RWPE2 (cell line): ENCODE data around the gene IPPK.

ENCODE experiments used
- ATAC-seq: fragments of 200-7000 bp; cut with Tn5 transposase; 3 replicates; pipeline ENCODE4 v1.9.1; 2021; ENCODE audit warnings: low read depth
- DNase-seq: peaks from one replicate; pipeline ENCODE4 v3.0.0-alpha.2; 2020; ENCODE audit warnings: low spot score
- H3K27ac ChIP-seq: fragments of 450-650 bp; 2 replicates; pipeline ENCODE4 v1.5.1; 2017; ENCODE audit warnings: mild to moderate bottlenecking; ENCODE audit not compliant: poor library complexity, severe bottlenecking
- H3K27me3 ChIP-seq: fragments of 250-450 bp; sonication (Bioruptor Pico); 2 replicates; pipeline ENCODE4 v1.5.1; 2021; ENCODE audit warnings: mild to moderate bottlenecking, moderate library complexity; ENCODE audit not compliant: insufficient read depth, poor library complexity, severe bottlenecking
- H3K36me3 ChIP-seq: fragments of 250-450 bp; sonication (Bioruptor Pico); 2 replicates; pipeline ENCODE4 v1.5.1; 2020; ENCODE audit warnings: low read depth, mild to moderate bottlenecking, moderate library complexity
- H3K4me1 ChIP-seq: fragments of 250-450 bp; sonication (Bioruptor Pico); 2 replicates; pipeline ENCODE4 v1.5.1; 2021; ENCODE audit warnings: mild to moderate bottlenecking, moderate library complexity; ENCODE audit not compliant: insufficient read depth, poor library complexity, severe bottlenecking
- H3K4me3 ChIP-seq: fragments of 250-450 bp; sonication (Bioruptor Pico); 2 replicates; pipeline ENCODE4 v1.5.1; 2021; ENCODE audit warnings: mild to moderate bottlenecking, moderate library complexity; ENCODE audit not compliant: severe bottlenecking
- H3K9me3 ChIP-seq: fragments of 250-450 bp; sonication (Bioruptor Pico); 2 replicates; pipeline ENCODE4 v1.5.1; 2021; ENCODE audit warnings: mild to moderate bottlenecking, moderate library complexity; ENCODE audit not compliant: severe bottlenecking
- CTCF ChIP-seq: fragments of 450-650 bp; IDR thresholded peaks from one replicate; pipeline ENCODE4 v1.5.1; 2017; ENCODE audit warnings: mild to moderate bottlenecking, moderate library complexity; ENCODE audit not compliant: poor library complexity, severe bottlenecking

IPPK gene

GRCh38 chr9:92644278-92644677 lies 25.7 kb downstream of the IPPK start:
- DNase-seq (no peak), ATAC-seq (no peak)
- Histone ChIP-seq H3K4me1 (no peaks in the 10 kb centered on the region), H3K27me3 (no peaks in the 10 kb centered on the region), H3K27ac (no peak overlapping the region), H3K36me3 (peaks cover 67% of the 10 kb centered on the region), H3K9me3 (no peaks in the 10 kb centered on the region), H3K4me3 (no peak overlapping the region)
- TF ChIP-seq CTCF: no peak

GRCh38 chr9:92642564-92642963 lies 27.4 kb downstream of the IPPK start:
- H3K4me1 ChIP-seq: no peaks in the 10 kb centered on the region

GRCh38 chr9:92642041-92642451 lies 27.9 kb downstream of the IPPK start:
- Histone ChIP-seq H3K27me3 (no peaks in the 10 kb centered on the region), H3K9me3 (no peaks in the 10 kb centered on the region), H3K36me3 (peaks cover 60% of the 10 kb centered on the region), H3K27ac (no peak overlapping the region), H3K4me3 (no peak overlapping the region), H3K4me1 (no peaks in the 10 kb centered on the region)
- ATAC-seq: no peak
- no peak for DNase-seq
- no peak for TF ChIP-seq CTCF

More at GRCh38 chr9:92642564-92642963, 27.4 kb downstream of the IPPK start:
- Histone ChIP-seq H3K27me3 (no peaks in the 10 kb centered on the region), H3K27ac (no peak overlapping the region), H3K36me3 (peaks cover 60% of the 10 kb centered on the region), H3K9me3 (no peaks in the 10 kb centered on the region), H3K4me3 (no peak overlapping the region)
- DNase-seq (no peak), ATAC-seq (no peak)
- TF ChIP-seq CTCF: no peak

GRCh38 chr9:92641092-92641809 lies 28.7 kb downstream of the IPPK start:
- no peak overlapping the region for H3K4me3 ChIP-seq
- no peaks in the 10 kb centered on the region for H3K27me3 ChIP-seq
- ATAC-seq (no peak), DNase-seq (no peak)
- TF ChIP-seq CTCF: no peak
- no peaks in the 10 kb centered on the region for H3K4me1 ChIP-seq
- peaks cover 54% of the 10 kb centered on the region for H3K36me3 ChIP-seq
- H3K27ac ChIP-seq: no peak overlapping the region
- no peaks in the 10 kb centered on the region for H3K9me3 ChIP-seq

GRCh38 chr9:92640398-92641091 lies 29.4 kb downstream of the IPPK start:
- no peak overlapping the region for H3K4me3 ChIP-seq
- no peaks in the 10 kb centered on the region for H3K9me3 ChIP-seq
- no peak for ATAC-seq
- H3K4me1 ChIP-seq: no peaks in the 10 kb centered on the region
- no peaks in the 10 kb centered on the region for H3K27me3 ChIP-seq
- no peak overlapping the region for H3K27ac ChIP-seq
- no peak for DNase-seq
- no peak for TF ChIP-seq CTCF
- H3K36me3 ChIP-seq: peaks cover 47% of the 10 kb centered on the region
